Caco-2 (cell line): ENCODE results near the gene KRTAP19-5. TPM values are rescaled to one million over a fixed set of nuclear protein-coding genes. Genes with fewer than 3 reads are reported as not detected.

Source experiments
- BruUV-seq: library from RNA; stranded (reverse); fragments of 400-500 nt; replicated peaks from 2 replicates; lab custom pipeline; 2021; lab: Mats Ljungman, UMichigan
- CTCF ChIA-PET: fragments of 300-600 bp; sonication (Branson Sonifier 250); formaldehyde crosslinking; loops from one replicate; lab custom pipeline; 2022; ENCODE audit warnings: antibody characterized with exemption; lab: Charles Lee
- POLR2A ChIA-PET: fragments of 300-600 bp; sonication (Branson Sonifier 250); formaldehyde crosslinking; loops from one replicate; lab custom pipeline; 2022; ENCODE audit warnings: antibody characterized with exemption; lab: Charles Lee
- DNase-seq, 2 experiments: peaks; one replicate each; pipeline versions ENCODE4 v3.0.0 to v3.0.0-alpha.2; 2020 to 2022
- H3K27me3 ChIP-seq: replicated peaks from 2 replicates; pipeline ENCODE4 v1.6.0; 2011; ENCODE audit warnings: low read length; ENCODE audit not compliant: control insufficient read depth, insufficient read depth
- H3K36me3 ChIP-seq: 2 replicates; pipeline ENCODE4 v1.5.1; 2011; ENCODE audit warnings: low read length; ENCODE audit not compliant: control insufficient read depth, insufficient read depth
- H3K4me1 ChIP-seq: fragments of 250-450 bp; sonication (Bioruptor Pico); 2 replicates; pipeline ENCODE4 v1.5.1; 2020; ENCODE audit warnings: mild to moderate bottlenecking
- H3K4me3 ChIP-seq: 2 replicates; pipeline ENCODE4 v1.5.1; 2011; ENCODE audit warnings: low read depth, mild to moderate bottlenecking, control low read depth, low read length
- H3K9me3 ChIP-seq: fragments of 250-450 bp; sonication (Bioruptor Pico); 2 replicates; pipeline ENCODE4 v1.5.1; 2020; ENCODE audit warnings: mild to moderate bottlenecking, moderate library complexity
- H3K27ac Mint-ChIP-seq: one replicate; pipeline ENCODE4 v1.8.0; 2022; ENCODE audit warnings: mixed read lengths; ENCODE audit not compliant: unreplicated experiment
- H3K27me3 Mint-ChIP-seq: one replicate; pipeline ENCODE4 v1.8.0; 2022; ENCODE audit warnings: mixed read lengths; ENCODE audit not compliant: insufficient read depth, unreplicated experiment
- H3K36me3 Mint-ChIP-seq: one replicate; pipeline ENCODE4 v1.8.0; 2022; ENCODE audit warnings: mild to moderate bottlenecking, mixed read lengths; ENCODE audit not compliant: insufficient read depth, unreplicated experiment
- H3K4me1 Mint-ChIP-seq: one replicate; pipeline ENCODE4 v1.8.0; 2022; ENCODE audit warnings: low read depth, mixed read lengths; ENCODE audit not compliant: unreplicated experiment
- H3K4me3 Mint-ChIP-seq: one replicate; pipeline ENCODE4 v1.8.0; 2022; ENCODE audit warnings: mild to moderate bottlenecking, moderate library complexity, mixed read lengths; ENCODE audit not compliant: unreplicated experiment
- H3K9me3 Mint-ChIP-seq: one replicate; pipeline ENCODE4 v1.8.0; 2022; ENCODE audit warnings: mixed read lengths; ENCODE audit not compliant: unreplicated experiment
- CTCF ChIP-seq, 2 experiments: fragments of 200-600 bp in 1 of 2; IDR thresholded peaks; 1 replicate in 1 of 2; 2 replicates in 1 of 2; pipeline versions ENCODE4 v1.5.1 to v1.8.0; 2011 to 2022; ENCODE audit warnings: antibody characterized with exemption in 1 of 2, control low read depth in 1 of 2, inconsistent platforms in 1 of 2, low read depth in 1 of 2, low read length in 1 of 2, mild to moderate bottlenecking in 1 of 2, moderate library complexity in 1 of 2; ENCODE audit not compliant: insufficient read depth in 1 of 2, severe bottlenecking in 1 of 2, unreplicated experiment in 1 of 2
- intact Hi-C: fragments of 100-400 bp; cut with micrococcal nuclease; formaldehyde crosslinking; loops from one replicate; pipeline ENCODE4 v1.10.0; 2022; ENCODE audit not compliant: unreplicated experiment
- total RNA-seq: library from RNA; stranded (reverse); gene quantifications from 2 replicates; pipeline ENCODE4 v1.2.3, GENCODE V29; 2022

Gene KRTAP19-5
- total RNA-seq, 1 experiment from 2014 or later, result not detected

- DNase-seq, result no peak
- Mint-ChIP-seq H3K27me3 (no peaks in the 10 kb centered on the region), H3K36me3 (no peaks in the 10 kb centered on the region), H3K4me1 (no peaks in the 10 kb centered on the region), H3K9me3 (no peaks in the 10 kb centered on the region), H3K4me3 (no peak within 1 kb of the TSS), H3K27ac (no peak within 1 kb of the TSS)
- Histone ChIP-seq H3K36me3 (no peaks in the 10 kb centered on the region), H3K27me3 (no peaks in the 10 kb centered on the region), H3K9me3 (no peaks in the 10 kb centered on the region), H3K4me3 (no peak within 1 kb of the TSS), H3K4me1 (no peaks in the 10 kb centered on the region)
- intact Hi-C loops, result no loop called here
- BruUV-seq, result no TSS peak
- ChIA-PET POLR2A (no interaction called here), CTCF (interaction anchor here (0.5 kb wide), 1 partner anchor 11 kb away, joined by 4 read pairs; no protein-coding TSS in a partner anchor)
- TF ChIP-seq CTCF (IDR thresholded peaks at IDR 0.05; ENCODE audit: insufficient read depth in 1 of 2, low read depth in 1 of 2, low read length in 1 of 2, severe bottlenecking in 1 of 2, unreplicated experiment in 1 of 2), result no peak
These were observed 9.9 kb downstream of the KRTAP19-5 start, which contains the start of gene KRTAP19-3 for GRCh38 chr21:30491963-30492428. KRTAP19-3 (minus strand) TSS chr21:30492013; CDS start chr21:30491957, 56 bp downstream.

GRCh38 chr21:30487336-30487735, 14.6 kb downstream of the KRTAP19-5 start, which contains the start of gene KRTAP19-2:
KRTAP19-2 (minus strand) TSS chr21:30487436; CDS start chr21:30487348, 88 bp downstream.
- BruUV-seq, result no TSS peak
- H3K9me3 Mint-ChIP-seq, result no peaks in the 10 kb centered on the region

GRCh38 chr21:30486180-30486579, 15.8 kb downstream of the KRTAP19-5 start:
- Histone ChIP-seq H3K9me3 (no peaks in the 10 kb centered on the region), H3K36me3 (no peaks in the 10 kb centered on the region), H3K4me1 (no peaks in the 10 kb centered on the region), H3K4me3 (no peak overlapping the region), H3K27me3 (no peaks in the 10 kb centered on the region)
- intact Hi-C loops, result no loop called here
- Mint-ChIP-seq H3K36me3 (no peaks in the 10 kb centered on the region), H3K4me3 (no peak overlapping the region), H3K27me3 (peaks cover 1% of the 10 kb centered on the region), H3K4me1 (no peaks in the 10 kb centered on the region), H3K9me3 (no peaks in the 10 kb centered on the region), H3K27ac (no peak overlapping the region)
- no peak for TF ChIP-seq CTCF (IDR thresholded peaks at IDR 0.05; ENCODE audit: insufficient read depth in 1 of 2, low read depth in 1 of 2, low read length in 1 of 2, severe bottlenecking in 1 of 2, unreplicated experiment in 1 of 2)
- ChIA-PET CTCF (no interaction called here), POLR2A (no interaction called here)
- no TSS peak for BruUV-seq
- no peak for DNase-seq

More at GRCh38 chr21:30487336-30487735, 14.6 kb downstream of the KRTAP19-5 start, which contains the start of gene KRTAP19-2:
- Histone ChIP-seq H3K4me1 (no peaks in the 10 kb centered on the region), H3K27me3 (no peaks in the 10 kb centered on the region), H3K9me3 (no peaks in the 10 kb centered on the region), H3K36me3 (no peaks in the 10 kb centered on the region), H3K4me3 (no peak within 1 kb of the TSS)
- Mint-ChIP-seq H3K4me1 (no peaks in the 10 kb centered on the region), H3K27me3 (no peaks in the 10 kb centered on the region), H3K36me3 (no peaks in the 10 kb centered on the region), H3K4me3 (no peak within 1 kb of the TSS), H3K27ac (no peak within 1 kb of the TSS)
- ChIA-PET POLR2A (no interaction called here), CTCF (no interaction called here)
- no peak for TF ChIP-seq CTCF (IDR thresholded peaks at IDR 0.05; ENCODE audit: insufficient read depth in 1 of 2, low read depth in 1 of 2, low read length in 1 of 2, severe bottlenecking in 1 of 2, unreplicated experiment in 1 of 2)
- no peak for DNase-seq
- intact Hi-C loops, result no loop called here
